Stimulated activated CD4-positive, alpha-beta T cell treated with anti-CD3 and anti-CD28 coated beads, TNF-alpha, amount 100 ng/mL, for 48 hours (primary cell): ENCODE data around the gene PLEKHA6.

Source experiments
- DNase-seq, 3 donors: peaks; one replicate each; pipeline ENCODE4 v3.0.0-alpha.2; 2020; ENCODE audit warnings: low read depth in 3 of 3

Gene PLEKHA6

DNA sequence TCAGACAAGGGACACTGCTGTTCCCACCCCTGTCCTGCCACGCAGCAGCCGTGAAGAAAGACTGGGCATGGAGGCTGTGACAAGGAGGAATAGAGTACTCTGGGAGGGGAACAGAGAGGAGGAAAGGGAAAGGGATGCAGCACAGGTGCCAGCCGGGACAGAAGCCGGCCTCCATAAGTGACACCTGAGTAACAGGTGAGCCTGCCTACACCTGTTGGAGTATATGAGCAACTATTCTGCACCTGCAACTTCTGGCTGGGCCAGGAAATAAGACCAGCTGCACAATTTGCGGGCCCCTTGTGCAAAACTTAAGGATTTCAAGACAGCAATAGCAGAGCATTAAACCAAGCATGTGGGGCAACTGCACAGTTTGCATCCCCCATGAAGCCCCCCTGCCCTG is 73.4 kb downstream of the PLEKHA6 start:
- DNase-seq: no peak

DNA sequence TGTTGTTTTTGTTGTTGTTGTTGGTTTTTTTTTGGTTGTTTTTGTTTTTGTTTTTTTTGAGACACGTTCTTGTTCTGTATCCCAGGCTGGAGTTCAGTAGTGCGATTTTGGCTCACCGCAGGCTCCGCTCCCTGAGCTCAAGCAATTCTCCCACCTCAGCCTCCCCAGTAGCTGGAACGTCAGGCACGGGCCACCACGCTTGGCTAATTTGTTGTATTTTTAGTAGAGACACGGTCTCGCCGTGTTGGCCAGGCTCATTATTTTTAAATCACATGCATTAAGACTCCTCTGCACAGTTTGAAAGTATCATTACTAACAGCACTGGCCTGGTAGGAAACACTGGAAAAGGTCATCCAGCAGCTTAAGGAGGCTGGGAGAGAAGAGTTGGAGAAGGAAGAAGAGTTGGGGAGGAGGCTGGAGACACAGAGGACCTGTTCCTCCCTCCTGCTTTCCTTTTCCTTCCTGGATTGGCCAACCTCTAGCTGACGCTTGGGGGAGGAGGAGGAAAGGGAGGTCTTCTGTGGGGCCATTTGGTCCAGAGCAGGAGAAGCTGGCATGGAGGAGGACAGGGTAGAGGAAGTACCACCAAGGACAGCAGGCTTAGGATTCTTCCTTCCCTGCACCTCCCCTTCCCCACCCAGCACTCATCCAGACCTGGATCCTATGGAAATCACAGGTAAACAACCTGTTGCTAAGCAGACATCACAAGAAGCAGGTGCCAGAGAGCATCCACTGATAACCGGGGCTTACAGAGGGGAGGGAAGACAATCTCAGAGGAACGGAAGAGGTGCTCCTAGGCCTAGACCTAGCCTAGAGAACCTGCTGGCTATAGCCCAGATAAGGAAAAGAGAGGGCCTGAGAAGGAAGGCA is 74.1 kb downstream of the PLEKHA6 start:
- no peak for DNase-seq

DNA sequence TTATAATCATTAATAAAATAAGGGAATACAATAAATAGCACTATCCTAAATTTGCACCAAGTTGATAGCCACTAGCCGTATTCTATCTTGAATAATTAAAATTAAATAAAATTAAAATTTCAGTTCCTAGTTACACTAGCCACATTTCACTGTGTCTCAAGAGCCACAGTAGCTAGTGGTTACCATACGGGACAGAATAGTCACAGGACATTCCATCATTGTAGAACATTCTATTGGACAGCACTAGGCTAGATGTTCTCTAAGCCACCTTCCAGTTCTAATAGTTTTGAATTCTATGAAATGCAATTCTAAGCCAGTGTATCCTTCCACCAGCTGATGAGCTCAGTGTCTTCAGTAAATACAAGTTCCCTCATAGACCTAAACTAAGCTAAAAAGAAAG is 74.8 kb downstream of the PLEKHA6 start:
- no peak for DNase-seq

DNA sequence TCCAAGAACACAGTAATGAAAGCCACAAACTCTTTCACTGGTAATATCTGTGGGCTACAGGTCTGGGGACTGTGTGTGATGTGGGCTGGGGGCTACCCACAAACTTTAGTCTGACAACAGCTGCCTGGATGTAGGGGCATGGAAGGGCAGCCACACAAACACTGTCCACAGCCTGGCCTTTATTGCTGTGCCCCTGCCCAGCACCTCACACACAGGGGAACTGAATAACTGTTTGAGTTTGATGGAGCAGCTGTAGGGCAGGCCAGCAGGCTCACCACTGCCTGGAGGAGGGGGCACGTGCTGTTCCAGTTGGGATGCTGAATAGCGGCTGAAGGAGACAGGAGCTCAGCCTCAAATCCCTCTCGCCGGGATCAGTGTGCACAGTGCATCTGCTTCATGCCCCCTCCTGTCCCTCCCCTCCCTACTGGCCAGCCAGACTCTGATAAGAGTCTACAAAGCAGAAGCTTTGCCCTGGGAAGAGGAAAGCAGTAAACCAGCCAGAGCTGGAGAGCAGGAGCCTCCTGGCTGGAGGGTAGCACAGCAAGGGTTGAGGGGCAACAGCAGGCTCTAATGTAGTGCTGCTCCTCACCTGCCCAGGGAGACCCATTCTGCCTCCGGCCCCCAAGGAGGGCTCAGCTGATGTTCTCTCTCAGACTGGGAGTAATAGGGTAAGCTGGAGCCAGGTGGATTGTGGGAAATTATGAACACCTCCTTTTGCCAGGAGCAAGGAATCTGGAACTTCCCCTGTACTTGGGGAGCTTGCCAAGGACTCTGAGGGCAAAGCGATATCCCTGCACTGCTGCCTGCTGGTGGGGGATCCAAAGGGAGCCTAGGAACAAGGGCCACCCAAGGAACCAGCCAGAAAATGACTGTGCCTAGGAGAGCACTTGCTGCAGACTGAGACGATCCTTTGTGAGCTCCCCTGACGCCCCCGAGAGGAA is 75.7 kb downstream of the PLEKHA6 start:
- DNase-seq: no peak

DNA sequence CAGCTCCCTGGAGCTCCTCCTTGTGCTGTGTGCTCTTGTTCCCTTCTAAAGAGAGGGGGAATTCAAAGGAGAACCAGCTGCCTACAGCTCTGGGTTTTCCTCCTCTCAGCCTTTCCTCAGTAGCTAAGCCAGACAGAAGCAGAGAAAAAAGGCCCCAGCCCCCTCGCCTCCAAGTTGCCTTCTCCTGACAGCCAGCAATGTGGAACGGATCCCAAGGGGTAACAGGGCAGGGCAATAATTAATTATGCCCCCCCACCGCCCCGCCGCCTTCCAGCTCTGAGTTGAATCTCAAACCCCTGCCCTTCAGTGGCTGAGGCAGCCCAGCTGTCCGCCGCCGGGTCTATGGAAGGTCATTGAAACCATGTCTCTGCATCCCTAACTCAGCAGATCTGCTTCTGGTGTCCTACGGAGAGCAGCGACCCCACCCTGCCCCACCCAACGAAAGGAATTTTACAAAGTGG is 76.9 kb downstream of the PLEKHA6 start:
- no peak for DNase-seq

DNA sequence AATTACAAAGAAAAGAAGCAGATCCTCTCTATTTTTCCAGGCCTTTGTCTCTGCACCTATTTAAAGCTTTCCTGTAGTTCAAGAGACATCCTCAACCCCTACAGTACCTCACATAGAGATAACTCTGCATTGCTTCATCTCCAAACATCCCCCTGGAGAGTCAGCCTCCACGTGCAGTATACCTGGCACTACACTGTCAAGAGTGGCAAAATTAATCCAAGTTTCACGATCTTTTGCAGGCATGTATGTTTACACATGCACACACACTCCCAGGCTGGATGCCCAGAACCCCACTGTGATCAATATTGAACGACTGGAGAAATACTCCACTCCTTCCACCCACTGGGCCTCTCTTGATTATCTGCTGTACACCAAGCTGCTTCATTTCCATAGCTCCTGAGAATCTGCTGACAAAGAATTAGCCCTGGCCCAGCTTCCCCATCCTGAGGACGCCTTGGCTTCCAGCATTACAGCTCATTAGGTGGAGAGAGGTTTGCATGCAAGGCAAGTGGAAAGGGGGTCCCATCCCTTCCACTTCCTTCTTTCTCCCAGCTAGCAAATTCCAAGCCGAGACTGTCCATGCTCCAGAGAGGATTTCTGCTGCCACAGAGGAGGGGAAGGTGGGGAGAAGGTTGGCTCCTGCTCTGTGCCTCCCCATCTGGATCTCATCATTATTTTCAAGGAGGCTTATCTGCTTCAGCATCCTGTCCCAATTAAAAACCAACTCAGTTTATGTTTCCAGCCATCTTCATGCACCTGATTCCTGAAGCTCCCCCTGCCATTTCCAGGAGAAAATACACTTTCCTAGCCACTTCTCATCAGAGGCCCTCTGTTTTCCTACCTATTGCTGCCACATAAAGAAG is 79.4 kb downstream of the PLEKHA6 start:
- no peak for DNase-seq

DNA sequence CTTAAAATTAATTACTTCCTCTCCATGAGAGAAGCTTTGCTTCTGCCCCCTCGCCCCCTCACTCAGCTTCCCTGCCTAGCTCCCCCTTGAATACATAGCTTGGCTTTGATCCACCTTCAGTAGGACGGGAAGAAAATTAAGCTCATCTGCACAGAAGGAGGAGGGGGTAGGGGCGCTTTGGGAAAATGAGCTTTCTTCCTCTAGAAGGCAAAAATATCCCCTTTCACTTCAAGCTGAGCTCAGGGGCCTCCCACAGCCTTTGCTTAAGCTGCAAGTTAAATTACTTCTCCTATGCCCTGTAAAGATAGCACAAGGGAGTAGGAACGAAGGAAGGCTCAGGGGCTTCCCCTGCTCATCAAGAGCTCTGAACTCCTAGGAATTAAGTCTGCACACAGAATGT is 80.8 kb downstream of the PLEKHA6 start:
- DNase-seq: no peak

DNA sequence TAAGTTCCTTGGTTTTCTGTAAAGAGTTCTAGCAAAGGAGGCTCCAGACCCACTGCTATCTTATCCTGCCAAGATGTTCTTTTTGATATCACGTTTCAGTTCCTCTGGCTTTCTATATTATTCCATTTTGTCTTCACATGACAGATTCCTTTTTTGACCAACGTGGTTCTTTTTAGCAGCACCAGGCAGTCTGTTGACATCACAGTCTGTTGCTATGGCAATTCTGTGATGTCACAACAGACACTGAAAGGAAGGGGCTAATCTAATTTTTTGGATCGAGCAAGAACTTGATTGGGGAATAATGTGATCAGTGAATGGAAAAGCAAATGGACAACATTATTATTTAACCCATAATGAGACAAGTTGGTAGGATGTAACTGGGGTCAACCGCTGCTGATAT is 81.5 kb downstream of the PLEKHA6 start:
- no peak for DNase-seq

DNA sequence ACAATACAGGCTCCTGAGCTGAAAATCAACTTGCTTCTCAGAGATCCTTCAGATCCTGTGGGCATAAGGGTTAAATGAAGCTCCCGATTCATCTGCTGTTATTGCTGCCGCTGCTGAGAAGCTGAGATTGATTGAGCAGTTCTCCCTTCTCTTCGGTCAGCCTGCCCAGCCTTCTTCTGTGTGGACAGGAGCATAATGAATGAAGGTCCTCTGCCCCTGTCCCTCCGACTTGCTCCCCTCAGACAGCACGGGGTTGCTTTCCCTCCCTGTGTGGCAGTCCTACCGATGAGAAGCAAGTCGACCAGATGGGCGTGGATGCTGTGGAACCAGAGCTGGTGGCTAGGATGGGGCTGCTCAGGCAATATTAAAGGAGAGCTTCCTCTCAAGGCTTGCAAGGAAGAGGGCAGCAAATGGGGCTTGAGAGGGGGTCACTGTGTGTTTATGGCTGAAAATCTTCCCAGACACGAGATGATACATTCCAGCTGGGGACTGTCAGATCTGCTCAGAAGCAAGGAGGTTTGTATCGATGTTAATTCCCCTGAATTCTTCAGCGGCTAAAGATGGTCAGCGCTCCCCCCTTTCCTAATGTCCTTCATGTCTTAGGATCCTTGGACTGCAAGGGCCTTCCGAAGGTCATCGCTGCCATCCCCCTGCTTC is 82.0 kb downstream of the PLEKHA6 start:
- no peak for DNase-seq

DNA sequence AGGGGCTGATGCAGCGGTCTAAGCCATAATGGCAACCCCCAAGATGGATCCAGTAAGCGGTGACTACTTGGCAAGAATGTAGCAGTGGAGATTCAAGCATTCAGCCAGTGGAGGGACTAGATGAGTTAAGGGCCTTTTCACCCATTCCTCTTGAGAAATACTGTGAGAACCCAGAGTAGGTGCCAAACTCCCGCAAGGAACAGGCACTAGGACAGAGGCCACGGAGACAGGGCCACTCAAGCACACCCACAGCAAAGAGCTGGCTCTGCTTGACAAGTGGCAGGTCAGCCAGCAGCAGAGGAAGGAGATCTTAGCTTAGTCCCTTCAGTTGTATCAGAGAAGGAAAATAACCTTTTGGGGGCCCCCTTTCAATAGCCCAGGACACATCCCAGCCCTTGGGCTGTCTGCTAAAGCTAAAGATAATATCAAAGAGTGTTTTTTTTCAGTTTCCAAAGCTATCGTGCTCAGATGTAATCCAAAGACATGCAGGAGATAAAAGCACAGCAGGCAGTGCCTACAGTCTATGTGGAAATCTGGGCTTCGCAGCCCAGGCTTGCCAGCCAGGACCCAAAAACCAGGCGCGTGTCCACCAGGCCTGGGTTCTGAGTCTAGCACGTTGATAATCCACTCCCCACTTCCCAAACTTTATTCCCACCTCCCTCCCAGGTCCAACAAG is 83.9 kb downstream of the PLEKHA6 start:
- DNase-seq: no peak

DNA sequence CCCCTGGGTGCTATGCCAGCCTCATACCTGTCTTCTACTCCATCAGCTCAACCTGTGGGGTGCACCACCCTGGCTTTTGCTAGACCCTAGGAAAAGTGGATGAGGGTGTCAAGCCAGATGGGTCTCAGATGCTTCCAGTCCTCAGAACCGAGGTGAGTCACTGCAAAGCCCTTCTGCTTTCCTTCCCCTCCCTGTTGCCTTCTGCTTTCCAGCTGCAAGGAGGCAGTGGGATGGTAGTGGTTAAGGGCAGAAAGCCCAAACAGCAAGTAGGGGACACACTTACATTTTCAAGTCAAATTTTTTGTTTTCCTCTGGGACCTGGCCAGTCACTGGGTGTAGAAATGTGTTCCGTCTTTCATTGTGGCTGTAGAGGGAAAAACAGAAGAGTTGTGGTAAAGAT is 85.3 kb downstream of the PLEKHA6 start:
- no peak for DNase-seq

DNA sequence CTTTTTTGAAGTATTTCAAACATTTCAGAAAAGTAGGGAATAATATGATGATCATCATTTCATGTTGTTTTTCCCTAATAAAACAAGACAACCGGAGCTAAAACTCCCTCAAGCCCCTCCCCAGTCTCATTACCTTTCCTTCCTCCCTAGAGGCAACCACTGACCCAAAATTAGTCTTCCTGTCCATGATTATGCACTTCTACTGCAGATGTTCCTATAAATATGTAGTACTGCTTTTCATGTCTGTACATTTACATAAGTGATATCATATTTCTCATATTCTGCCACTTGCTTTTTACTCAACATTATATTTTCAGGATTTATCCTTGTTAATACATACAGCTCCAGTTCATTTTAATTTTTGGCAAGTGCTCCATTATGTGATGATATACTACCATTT is 87.2 kb downstream of the PLEKHA6 start:
- no peak for DNase-seq

DNA sequence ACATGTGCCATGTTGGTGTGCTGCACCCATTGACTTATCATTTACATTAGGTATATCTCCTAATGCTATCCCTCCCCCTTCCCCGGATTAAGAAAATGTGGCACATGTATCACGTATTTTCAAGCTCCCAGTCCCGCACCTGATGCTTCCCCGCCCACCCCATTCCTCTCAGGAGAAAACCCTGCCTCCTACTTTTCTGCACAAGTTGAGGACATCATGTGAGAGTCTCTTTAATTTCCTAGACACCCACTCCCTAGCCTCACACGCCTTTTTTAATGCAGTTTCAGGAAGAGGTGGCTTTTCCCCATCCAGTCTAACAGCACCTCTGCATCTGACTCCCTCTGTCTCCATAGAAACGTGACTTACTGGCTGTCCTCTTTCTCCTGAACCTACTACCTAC is 87.8 kb downstream of the PLEKHA6 start:
- DNase-seq: no peak

DNA sequence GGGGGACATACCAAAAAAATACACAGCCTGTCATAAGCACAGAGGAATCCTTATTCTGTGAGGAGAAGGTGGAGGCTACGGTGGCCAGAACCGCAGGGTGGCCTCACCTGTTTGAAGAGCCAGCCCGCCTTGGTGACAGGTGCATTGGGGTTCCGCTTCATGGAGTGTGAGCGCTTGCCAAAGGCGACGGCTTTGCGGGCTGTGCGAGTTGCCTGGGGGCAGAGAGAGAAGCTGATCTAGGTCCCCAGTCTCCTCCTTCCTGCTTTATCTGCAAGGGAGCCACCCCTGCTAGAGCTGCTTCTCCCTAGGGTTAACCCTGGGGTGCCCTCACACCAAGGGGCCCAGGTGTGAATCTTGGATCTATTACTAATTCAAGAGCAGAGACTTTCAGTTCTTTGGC is 91.6 kb downstream of the PLEKHA6 start:
- no peak for DNase-seq

DNA sequence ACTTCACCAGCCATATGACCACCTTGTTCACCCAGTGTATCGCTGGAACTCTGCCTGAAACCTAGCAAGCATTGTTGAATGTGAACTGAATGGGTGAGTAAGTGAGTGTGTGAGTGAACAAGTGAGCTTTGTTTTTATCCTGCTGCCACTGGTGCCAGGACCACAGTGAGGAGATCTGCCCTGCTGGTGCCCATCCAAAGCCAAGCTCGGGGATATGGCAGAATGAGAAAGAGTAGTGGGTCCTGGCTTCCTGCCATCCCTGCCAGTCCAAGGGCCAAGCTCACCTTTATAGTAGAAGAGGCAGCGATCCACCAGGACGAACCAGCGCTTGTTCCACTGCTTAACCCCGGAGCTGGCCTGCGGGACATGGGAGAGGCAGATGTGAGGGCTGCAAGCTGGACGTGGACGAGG is 92.5 kb downstream of the PLEKHA6 start:
- DNase-seq: no peak

DNA sequence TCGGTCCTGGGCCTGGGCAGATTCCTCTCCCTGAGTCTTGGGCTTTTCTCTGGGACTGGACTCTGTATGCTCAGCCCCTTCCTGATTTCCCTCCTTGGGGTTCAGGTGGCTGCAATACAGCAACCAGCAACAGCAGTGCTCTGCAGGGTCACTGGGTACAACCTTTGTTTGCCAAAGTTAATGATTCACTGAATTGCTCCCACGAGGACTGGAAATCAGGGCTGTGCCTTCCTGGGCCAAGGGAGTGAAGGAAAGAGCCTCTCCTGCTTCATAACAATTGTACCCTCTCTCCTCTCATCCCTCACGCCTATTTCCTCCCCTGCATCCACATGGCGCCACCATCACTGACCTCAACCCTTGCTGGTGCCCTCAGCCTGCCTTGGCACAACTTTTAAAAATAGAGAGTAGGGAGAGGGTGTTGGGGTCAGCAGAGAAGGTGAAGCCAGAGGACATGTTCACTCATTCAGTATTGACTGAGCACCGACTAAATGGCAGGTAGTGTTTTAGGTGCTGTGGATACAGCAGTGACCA is 93.2 kb downstream of the PLEKHA6 start:
- no peak for DNase-seq

DNA sequence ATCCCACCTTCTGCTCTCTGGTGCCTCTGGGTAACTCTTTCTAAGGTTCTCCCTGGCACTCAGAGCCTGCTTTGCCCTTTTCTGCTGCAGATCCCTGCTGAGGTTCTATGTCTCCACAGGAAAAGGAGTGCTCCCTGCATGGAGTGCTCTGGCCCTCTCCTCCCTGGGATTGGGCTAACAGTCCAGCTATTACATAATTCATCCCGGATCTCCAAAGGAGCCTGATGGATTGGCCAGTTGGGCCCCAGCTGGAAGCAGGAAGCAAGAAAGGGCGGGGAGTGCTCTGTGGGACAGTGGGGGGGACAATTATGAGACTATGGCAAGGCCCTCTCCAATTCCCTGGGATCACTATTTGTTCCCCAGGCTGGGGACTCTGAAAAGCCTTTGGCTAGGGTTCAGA is 94.1 kb downstream of the PLEKHA6 start:
- DNase-seq: no peak

DNA sequence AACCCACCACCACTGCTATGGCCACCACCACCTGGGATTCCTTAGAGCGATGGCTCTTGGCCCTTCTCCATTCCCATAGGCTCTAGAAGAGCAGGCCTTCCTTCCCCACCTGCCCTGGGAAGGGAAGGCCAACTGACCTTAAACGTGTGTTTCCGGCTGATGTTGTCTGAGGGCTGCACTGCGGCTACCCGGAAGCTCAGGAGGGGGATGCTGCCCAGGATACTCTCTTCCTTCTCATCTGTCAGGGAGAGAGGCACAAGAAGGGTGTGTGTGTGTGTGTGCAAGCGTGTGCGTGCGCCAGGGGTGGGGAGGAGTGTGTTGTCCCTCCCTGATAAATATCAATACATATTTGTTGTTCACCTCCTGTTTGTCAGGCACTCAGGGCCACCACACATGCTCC is 94.9 kb downstream of the PLEKHA6 start:
- DNase-seq: no peak

DNA sequence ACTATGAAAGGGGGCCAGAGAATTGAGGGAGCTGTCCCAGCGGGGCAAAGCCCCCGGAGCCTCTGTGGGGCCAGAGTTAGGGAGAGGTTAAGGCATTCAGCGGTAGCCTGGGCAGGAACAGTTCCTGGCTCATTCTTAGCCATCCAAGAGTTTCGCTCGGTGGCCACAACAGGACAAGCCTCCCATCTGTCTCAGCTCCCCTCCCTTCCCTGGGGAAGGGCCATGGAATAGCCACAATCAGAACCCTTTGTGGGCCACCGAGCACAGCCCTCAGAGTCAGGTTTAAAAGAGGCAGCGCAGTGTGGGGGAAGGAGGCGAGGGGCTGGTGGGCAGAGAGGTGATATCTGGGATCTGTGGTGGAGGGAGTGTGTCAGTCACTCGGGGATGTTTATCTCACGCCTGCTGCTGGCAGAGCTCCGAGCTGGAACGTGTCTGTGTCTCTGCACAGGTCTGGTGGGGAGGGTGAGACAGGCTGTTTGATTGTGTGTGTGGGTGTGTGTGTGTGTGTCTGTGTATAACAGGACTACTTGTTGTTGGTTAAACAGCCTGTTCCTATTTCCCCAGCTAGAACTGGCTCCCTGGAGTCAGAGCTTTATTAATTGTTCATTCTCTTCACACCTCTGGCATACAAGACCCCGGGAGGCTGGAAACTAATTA is 96.3 kb downstream of the PLEKHA6 start:
- no peak for DNase-seq
